Measurements from ENCODE around the gene HOXB4. TPM values are rescaled to one million over a fixed set of nuclear protein-coding genes. Genes with fewer than 3 reads are reported as not detected.

Gene HOXB4
- total RNA-seq, 1 experiment from 2014 or later: 2.0 TPM

DNA sequence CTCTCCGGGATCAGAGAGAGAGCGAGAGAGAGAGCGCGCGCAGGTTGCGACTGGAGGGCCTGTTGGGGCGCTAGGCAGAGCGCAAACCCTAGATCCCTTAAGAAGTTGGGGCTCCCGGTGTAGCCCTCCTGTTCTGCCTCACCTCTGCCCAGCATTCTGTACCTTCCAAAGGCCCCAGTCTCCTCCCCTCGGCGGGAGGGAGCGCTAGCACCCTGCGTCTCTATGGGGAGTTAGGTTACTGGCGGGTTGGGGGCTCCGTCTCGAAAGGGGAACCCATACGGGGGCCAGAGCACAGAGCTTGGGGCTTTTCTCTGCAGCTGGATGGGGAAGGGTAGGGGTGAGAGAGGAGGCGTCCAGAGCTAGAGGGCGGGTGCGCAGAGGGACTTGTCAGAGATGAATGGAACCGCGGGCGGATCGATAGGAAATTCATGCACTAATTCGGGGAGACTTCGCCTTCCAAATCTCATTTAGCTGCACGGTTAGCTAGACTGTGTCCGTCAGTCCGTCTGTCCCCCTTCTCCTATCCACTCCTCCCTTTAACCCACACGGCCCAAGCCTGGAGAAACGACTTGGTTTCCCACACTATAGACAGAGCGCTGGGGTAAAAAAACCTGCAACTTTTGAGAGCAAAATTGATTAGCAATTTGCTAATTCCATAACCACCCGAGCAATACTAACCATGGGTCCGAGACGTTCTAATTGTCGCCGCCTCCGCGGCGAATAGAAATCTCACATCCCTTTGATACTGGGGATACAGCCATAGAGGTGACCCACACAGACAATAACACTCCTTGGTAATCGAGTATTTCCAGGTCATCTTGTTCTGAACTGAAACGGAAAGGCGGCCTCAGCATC is 693 bp upstream of the HOXB4 start:
- ChIA-PET CTCF (no interaction called here), POLR2A (ENCODE audit: unreplicated experiment) (no interaction called here)
- Histone ChIP-seq H3K4me3 (no peak overlapping the region), H3K27me3 (ENCODE audit: insufficient read depth, low read depth) (no peaks in the 10 kb centered on the region), H3K36me3 (ENCODE audit: low read depth) (no peaks in the 10 kb centered on the region), H4K20me1 (ENCODE audit: insufficient read depth) (no peaks in the 10 kb centered on the region), H3F3A (ENCODE audit: insufficient read depth, low read depth) (no peaks in the 10 kb centered on the region), H3K9me2 (ENCODE audit: insufficient read depth) (no peaks in the 10 kb centered on the region), H3K4me2 (no peak overlapping the region), H2AFZ (no peak overlapping the region), H3K9me3 (ENCODE audit: insufficient read depth, low read depth) (no peaks in the 10 kb centered on the region), H3K27ac (no peak overlapping the region), H3K79me2 (ENCODE audit: low read depth) (no peaks in the 10 kb centered on the region), H3K4me1 (replicated peaks; ENCODE audit: insufficient read depth) (no peaks in the 10 kb centered on the region)
- TF ChIP-seq, protein P1, sequence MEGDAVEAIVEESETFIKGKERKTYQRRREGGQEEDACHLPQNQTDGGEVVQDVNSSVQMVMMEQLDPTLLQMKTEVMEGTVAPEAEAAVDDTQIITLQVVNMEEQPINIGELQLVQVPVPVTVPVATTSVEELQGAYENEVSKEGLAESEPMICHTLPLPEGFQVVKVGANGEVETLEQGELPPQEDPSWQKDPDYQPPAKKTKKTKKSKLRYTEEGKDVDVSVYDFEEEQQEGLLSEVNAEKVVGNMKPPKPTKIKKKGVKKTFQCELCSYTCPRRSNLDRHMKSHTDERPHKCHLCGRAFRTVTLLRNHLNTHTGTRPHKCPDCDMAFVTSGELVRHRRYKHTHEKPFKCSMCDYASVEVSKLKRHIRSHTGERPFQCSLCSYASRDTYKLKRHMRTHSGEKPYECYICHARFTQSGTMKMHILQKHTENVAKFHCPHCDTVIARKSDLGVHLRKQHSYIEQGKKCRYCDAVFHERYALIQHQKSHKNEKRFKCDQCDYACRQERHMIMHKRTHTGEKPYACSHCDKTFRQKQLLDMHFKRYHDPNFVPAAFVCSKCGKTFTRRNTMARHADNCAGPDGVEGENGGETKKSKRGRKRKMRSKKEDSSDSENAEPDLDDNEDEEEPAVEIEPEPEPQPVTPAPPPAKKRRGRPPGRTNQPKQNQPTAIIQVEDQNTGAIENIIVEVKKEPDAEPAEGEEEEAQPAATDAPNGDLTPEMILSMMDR (conservative IDR thresholded peaks at IDR 0.05): no peak
- TF ChIP-seq EZH2 (IDR thresholded peaks at IDR 0.05; ENCODE audit: low read depth): no peak
- intact Hi-C loops (cut with micrococcal nuclease; ENCODE audit: unreplicated experiment): no loop called here
- BruUV-seq (replicated peaks): no TSS peak
- DNase-seq: no peak

DNA sequence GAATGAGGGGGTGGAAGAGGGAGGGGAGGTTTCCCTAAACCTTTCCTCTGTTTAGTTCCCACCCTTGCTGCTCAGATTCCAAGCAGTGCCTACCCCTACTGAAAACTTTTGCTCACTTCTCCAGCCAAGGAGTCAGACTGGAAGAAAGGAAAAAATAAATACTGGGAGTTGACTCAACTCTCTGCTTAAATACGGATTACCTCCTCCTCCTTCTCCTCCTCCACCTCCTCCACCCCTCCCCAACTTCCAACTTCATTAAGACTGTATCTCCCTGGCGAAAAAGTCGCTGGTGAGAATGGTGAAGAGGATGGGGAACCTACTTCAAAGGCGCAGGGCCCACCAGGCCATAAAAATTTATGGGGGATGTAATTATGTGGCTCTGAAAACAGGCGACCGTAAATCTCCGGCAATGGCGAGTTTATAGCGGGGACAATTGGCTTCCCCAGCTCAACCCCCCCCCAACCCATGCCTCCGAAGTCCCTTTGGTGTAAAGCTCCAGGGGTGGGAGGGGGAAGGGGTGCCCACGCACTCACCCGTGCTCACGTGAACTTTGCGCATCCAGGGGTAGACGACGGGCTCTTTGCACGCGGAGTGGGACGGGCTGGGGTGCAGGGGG is 712 bp downstream of the HOXB4 start:
- ChIA-PET POLR2A (ENCODE audit: unreplicated experiment) (no interaction called here), CTCF (no interaction called here)
- Histone ChIP-seq H3K9me3 (ENCODE audit: insufficient read depth, low read depth) (no peaks in the 10 kb centered on the region), H2AFZ (no peak overlapping the region), H3K4me3 (no peak overlapping the region), H3K36me3 (ENCODE audit: low read depth) (no peaks in the 10 kb centered on the region), H3K4me1 (replicated peaks; ENCODE audit: insufficient read depth) (no peaks in the 10 kb centered on the region), H3F3A (ENCODE audit: insufficient read depth, low read depth) (no peaks in the 10 kb centered on the region), H3K9me2 (ENCODE audit: insufficient read depth) (no peaks in the 10 kb centered on the region), H3K27ac (no peak overlapping the region), H3K4me2 (no peak overlapping the region), H3K79me2 (ENCODE audit: low read depth) (no peaks in the 10 kb centered on the region), H3K27me3 (ENCODE audit: insufficient read depth, low read depth) (no peaks in the 10 kb centered on the region), H4K20me1 (ENCODE audit: insufficient read depth) (no peaks in the 10 kb centered on the region)
- no peak for DNase-seq
- TF ChIP-seq, protein P1 (conservative IDR thresholded peaks at IDR 0.05): no peak
- no peak for TF ChIP-seq EZH2 (IDR thresholded peaks at IDR 0.05; ENCODE audit: low read depth)
- intact Hi-C loops (cut with micrococcal nuclease; ENCODE audit: unreplicated experiment): no loop called here
- no TSS peak for BruUV-seq (replicated peaks)

DNA sequence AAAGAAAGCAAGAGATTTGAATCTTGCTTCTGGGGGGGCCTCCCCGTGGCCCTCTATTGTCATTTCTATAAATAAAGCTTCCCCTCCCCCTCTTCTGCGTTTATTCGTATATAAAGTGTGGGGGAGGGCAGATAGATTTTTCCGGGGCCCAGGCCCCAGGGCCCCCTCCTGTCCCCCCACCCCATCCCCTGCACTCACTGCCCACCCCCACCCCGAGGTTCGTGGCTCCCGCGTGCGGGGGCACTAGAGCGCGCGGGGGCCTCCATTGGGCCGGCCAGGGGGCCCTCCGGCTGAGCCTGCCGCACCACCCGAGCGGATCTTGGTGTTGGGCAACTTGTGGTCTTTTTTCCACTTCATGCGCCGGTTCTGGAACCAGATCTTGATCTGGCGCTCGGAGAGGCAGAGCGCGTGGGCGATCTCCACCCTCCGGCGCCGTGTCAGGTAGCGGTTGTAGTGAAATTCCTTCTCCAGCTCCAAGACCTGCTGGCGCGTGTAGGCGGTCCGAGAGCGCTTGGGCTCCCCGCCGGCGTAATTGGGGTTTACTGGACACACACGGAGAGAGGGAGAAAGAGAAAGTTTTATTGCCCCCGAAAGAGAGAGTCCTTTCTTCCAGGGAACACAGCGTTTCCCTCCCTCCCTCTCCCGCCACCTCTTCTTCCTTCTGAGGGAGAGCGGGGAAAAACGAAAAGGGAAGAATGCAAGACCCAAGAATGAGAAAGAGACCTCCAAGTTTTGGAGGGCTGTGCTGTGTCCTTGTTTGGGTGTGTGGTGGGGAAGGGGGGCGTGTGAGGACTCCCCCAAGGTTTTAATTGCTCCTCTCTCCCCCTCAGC is 1.5 kb downstream of the HOXB4 start:
- no peaks in the 10 kb centered on the region for H3F3A ChIP-seq (ENCODE audit: insufficient read depth, low read depth)
- no peak for DNase-seq
- no peaks in the 10 kb centered on the region for H3K9me3 ChIP-seq (ENCODE audit: insufficient read depth, low read depth)
- no peaks in the 10 kb centered on the region for H3K4me1 ChIP-seq (replicated peaks; ENCODE audit: insufficient read depth)
- no peak overlapping the region for H2AFZ ChIP-seq
- intact Hi-C loops (cut with micrococcal nuclease; ENCODE audit: unreplicated experiment): no loop called here
- no peaks in the 10 kb centered on the region for H3K9me2 ChIP-seq (ENCODE audit: insufficient read depth)
- ChIA-PET POLR2A (ENCODE audit: unreplicated experiment) (no interaction called here), CTCF (no interaction called here)
- no peaks in the 10 kb centered on the region for H3K36me3 ChIP-seq (ENCODE audit: low read depth)
- BruUV-seq (replicated peaks): no TSS peak
- no peak overlapping the region for H3K4me2 ChIP-seq
- no peak overlapping the region for H3K4me3 ChIP-seq
- no peaks in the 10 kb centered on the region for H3K27me3 ChIP-seq (ENCODE audit: insufficient read depth, low read depth)
- no peaks in the 10 kb centered on the region for H3K79me2 ChIP-seq (ENCODE audit: low read depth)
- H3K27ac ChIP-seq: no peak overlapping the region
- no peak for TF ChIP-seq EZH2 (IDR thresholded peaks at IDR 0.05; ENCODE audit: low read depth)
- TF ChIP-seq, protein P1 (conservative IDR thresholded peaks at IDR 0.05): no peak
- no peaks in the 10 kb centered on the region for H4K20me1 ChIP-seq (ENCODE audit: insufficient read depth)

Measured in PC-9 (cell line).